DMS53 (cell line): Measurements from ENCODE around the gene KCND2.
"Not testable (repeated sequence)": the region's sequence is repeated elsewhere in the genome, so short reads cannot be mapped to it uniquely, and the experiment has no call there.

ENCODE experiments used
- DNase-seq: peaks from one replicate; lab custom pipeline; 2025; lab: John Stamatoyannopoulos, UW

The KCND2 gene

GRCh38 chr7:120587243-120587642 lies 314.3 kb downstream of the KCND2 start:
- DNase-seq: no peak

- DNase-seq: no peak
Measured at GRCh38 chr7:120588416-120588815, 315.4 kb downstream of the KCND2 start.

GRCh38 chr7:120588862-120589261 lies 315.9 kb downstream of the KCND2 start:
- DNase-seq: no peak

- DNase-seq: no peak
Measured at GRCh38 chr7:120600607-120601006, 327.6 kb downstream of the KCND2 start.

- DNase-seq: no peak
Measured at GRCh38 chr7:120603366-120603765, 330.4 kb downstream of the KCND2 start.

GRCh38 chr7:120609136-120609753 lies 336.3 kb downstream of the KCND2 start:
- no peak for DNase-seq

- DNase-seq: no peak
Measured at GRCh38 chr7:120611975-120612374, 339.0 kb downstream of the KCND2 start.

- no peak for DNase-seq
Measured at GRCh38 chr7:120615703-120616102, 342.7 kb downstream of the KCND2 start.

- DNase-seq: no peak
Measured at GRCh38 chr7:120617275-120617674, 344.3 kb downstream of the KCND2 start.

- no peak for DNase-seq
Measured at GRCh38 chr7:120628251-120628650, 355.3 kb downstream of the KCND2 start.

- no peak for DNase-seq
Measured at GRCh38 chr7:120639884-120640283, 366.9 kb downstream of the KCND2 start.

GRCh38 chr7:120645966-120646365 lies 373.0 kb downstream of the KCND2 start:
- DNase-seq: no peak

- no peak for DNase-seq
Measured at GRCh38 chr7:120654241-120654640, 381.3 kb downstream of the KCND2 start.

- DNase-seq: no peak
Measured at GRCh38 chr7:120658516-120658915, 385.5 kb downstream of the KCND2 start.

- DNase-seq: no peak
Measured at GRCh38 chr7:120662291-120662690, 389.3 kb downstream of the KCND2 start.

GRCh38 chr7:120665068-120665467 lies 392.1 kb downstream of the KCND2 start:
- DNase-seq: no peak

- no peak for DNase-seq
Measured at GRCh38 chr7:120675076-120675475, 402.1 kb downstream of the KCND2 start.

- no peak for DNase-seq
Measured at GRCh38 chr7:120677535-120677934, 404.6 kb downstream of the KCND2 start.

- DNase-seq: no peak
Measured at GRCh38 chr7:120680985-120681384, 408.0 kb downstream of the KCND2 start.

GRCh38 chr7:120684463-120684862 lies 411.5 kb downstream of the KCND2 start:
- no peak for DNase-seq

GRCh38 chr7:120691915-120692314 lies 418.9 kb downstream of the KCND2 start:
- DNase-seq: no peak

- no peak for DNase-seq
Measured at GRCh38 chr7:120695848-120696247, 422.9 kb downstream of the KCND2 start.

- no peak for DNase-seq
Measured at GRCh38 chr7:120700796-120701195, 427.8 kb downstream of the KCND2 start.

- not testable (repeated sequence) for DNase-seq
Measured at GRCh38 chr7:120702408-120702807, 429.4 kb downstream of the KCND2 start.
